GM13976 (cell line): ENCODE measurements around the gene ANKIB1.
"Not testable (repeated sequence)": the region's sequence is repeated elsewhere in the genome, so short reads cannot be mapped to it uniquely, and the experiment has no call there.

Experiments
- DNase-seq: peaks from one replicate; pipeline ENCODE4 v3.0.0; 2012; ENCODE audit warnings: low spot score
- CTCF ChIP-seq: IDR thresholded peaks from 2 replicates; pipeline ENCODE4 v1.5.1; 2012; ENCODE audit warnings: borderline replicate concordance, mild to moderate bottlenecking; ENCODE audit not compliant: insufficient read depth; ENCODE audit errors: extremely low read depth, missing control alignments, control extremely low read depth
- in situ Hi-C: fragments of 300-500 bp; cut with MboI; formaldehyde crosslinking; loops from one replicate; pipeline ENCODE4 v1.12.0; 2022; ENCODE audit warnings: low sequenced_read_pairs, mixed read lengths, inconsistent platforms; ENCODE audit not compliant: unreplicated experiment

Gene ANKIB1

GRCh38 chr7:92402920-92403759 lies 157.4 kb downstream of the ANKIB1 start:
- in situ Hi-C loops = no loop called here
- TF ChIP-seq CTCF = no peak
- no peak for DNase-seq

- no peak for DNase-seq
- in situ Hi-C loops = no loop called here
- TF ChIP-seq CTCF = no peak
These were observed 157.9 kb downstream of the ANKIB1 start for GRCh38 chr7:92403760-92404074.

DNA sequence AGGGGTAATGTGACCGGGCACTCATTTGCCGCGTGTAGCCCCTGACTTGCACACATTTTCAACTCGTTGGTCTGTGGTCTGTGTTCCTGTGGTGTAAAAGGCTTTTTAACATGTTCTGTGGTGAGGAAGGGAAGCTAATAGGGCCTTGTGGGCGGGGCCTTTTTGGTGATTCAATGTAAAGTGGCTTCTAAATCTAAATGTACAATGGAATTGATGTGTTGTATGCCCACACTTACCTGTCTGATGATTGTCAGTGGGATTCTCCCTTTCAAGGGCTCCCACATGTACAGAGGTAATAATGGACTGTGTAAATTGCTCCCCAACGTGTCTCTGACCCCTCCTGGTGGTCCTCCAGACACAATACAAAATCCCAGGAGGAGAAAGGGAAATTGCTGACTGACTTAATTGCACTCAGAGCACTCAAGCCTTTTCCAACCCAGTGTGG lies 158.4 kb downstream of the ANKIB1 start:
- in situ Hi-C loops = no loop called here
- DNase-seq = no peak

GRCh38 chr7:92409357-92409756 lies 163.6 kb downstream of the ANKIB1 start:
- TF ChIP-seq CTCF = no peak
- no peak for DNase-seq
- in situ Hi-C loops = no loop called here

More for the DNA sequence above, 158.4 kb downstream of the ANKIB1 start:
- TF ChIP-seq CTCF = no peak

- in situ Hi-C loops, DNase-seq: not testable (repeated sequence)
These were observed 164.4 kb downstream of the ANKIB1 start for GRCh38 chr7:92410162-92410561.

- in situ Hi-C loops = no loop called here
- no peak for DNase-seq
- no peak for TF ChIP-seq CTCF
These were observed 167.0 kb downstream of the ANKIB1 start for GRCh38 chr7:92412745-92413144.

- no peak for TF ChIP-seq CTCF
- DNase-seq = no peak
- in situ Hi-C loops = no loop called here
These were observed 167.8 kb downstream of the ANKIB1 start for GRCh38 chr7:92413550-92413949.
